IMR-90 (cell line): ENCODE results near the gene UEVLD.

ENCODE experiments used
- CTCF ChIP-seq: conservative IDR thresholded peaks from 2 replicates; pipeline ENCODE4 v1.5.1; 2012; ENCODE audit warnings: mild to moderate bottlenecking, low read depth, low read length, improper control_type of control experiment
- RAD21 ChIP-seq: IDR thresholded peaks from 2 replicates; pipeline ENCODE4 v1.6.1; 2012; ENCODE audit warnings: low read length, improper control_type of control experiment

GRCh38 chr11:18495703-18496102, 92.8 kb downstream of the UEVLD start:
- TF ChIP-seq RAD21 = no peak
- no peak for TF ChIP-seq CTCF
